Fibroblast of villous mesenchyme (primary cell): ENCODE results near the gene SCTR. TPM values are rescaled to one million over a fixed set of nuclear protein-coding genes. Genes with fewer than 3 reads are reported as not detected.

Experiments used
- DNase-seq: peaks from one replicate; pipeline ENCODE4 v3.0.0-alpha.2; 2010; ENCODE audit warnings: low read depth
- H3K4me3 ChIP-seq: 2 replicates; pipeline ENCODE4 v1.5.1; 2011; ENCODE audit warnings: low read depth, mild to moderate bottlenecking, low read length
- CTCF ChIP-seq: IDR thresholded peaks from 2 replicates; pipeline ENCODE4 v1.5.1; 2012; ENCODE audit warnings: low read depth, mild to moderate bottlenecking, low read length; ENCODE audit not compliant: insufficient read depth
- total RNA-seq: library from RNA; depleted of rRNA; stranded (reverse); fragments of >200 nt; gene quantifications from 2 replicates; pipeline ENCODE4 v1.2.3, GENCODE V29; 2012

Gene SCTR
- total RNA-seq, 1 donor: not detected

GRCh38 chr2:119481501-119482455, 42.5 kb downstream of the SCTR start:
- no peak for TF ChIP-seq CTCF
- H3K4me3 ChIP-seq: no peak overlapping the region
- DNase-seq: no peak

GRCh38 chr2:119480718-119481142, 43.6 kb downstream of the SCTR start:
- no peak for TF ChIP-seq CTCF
- H3K4me3 ChIP-seq: no peak overlapping the region
- no peak for DNase-seq

- no peak overlapping the region for H3K4me3 ChIP-seq
- no peak for DNase-seq
- TF ChIP-seq CTCF: no peak
These were observed 44.1 kb downstream of the SCTR start for GRCh38 chr2:119480184-119480583.

GRCh38 chr2:119478978-119479295, 45.3 kb downstream of the SCTR start:
- no peak for TF ChIP-seq CTCF
- DNase-seq: no peak
- no peak overlapping the region for H3K4me3 ChIP-seq

- no peak for DNase-seq
- H3K4me3 ChIP-seq: no peak overlapping the region
- no peak for TF ChIP-seq CTCF
These were observed 45.9 kb downstream of the SCTR start for GRCh38 chr2:119478188-119478977.

GRCh38 chr2:119477113-119477505, 47.2 kb downstream of the SCTR start:
- no peak overlapping the region for H3K4me3 ChIP-seq
- TF ChIP-seq CTCF: no peak
- DNase-seq: no peak
